Hepatocyte (in vitro differentiated cells): Measurements from ENCODE around the gene SLC47A2.

ENCODE experiments used
- EZH2 ChIP-seq: fragments of 200-600 bp; sonication (generic); IDR thresholded peaks from 2 replicates; pipeline ENCODE4 v1.6.1; 2016; ENCODE audit warnings: antibody characterized with exemption, mild to moderate bottlenecking, borderline replicate concordance
- EZH2phosphoT487 ChIP-seq: fragments of 200-600 bp; sonication (generic); IDR thresholded peaks from one replicate; pipeline ENCODE4 v1.6.1; 2018; ENCODE audit warnings: antibody characterized with exemption, mild to moderate bottlenecking, low read depth, moderate library complexity; ENCODE audit not compliant: unreplicated experiment, severe bottlenecking
- TF ChIP-seq, protein P1 (sequence below): fragments of 200-600 bp; sonication (generic); IDR thresholded peaks from 2 replicates; pipeline ENCODE4 v1.5.1; 2016; ENCODE audit warnings: antibody characterized with exemption, mild to moderate bottlenecking; ENCODE audit not compliant: poor library complexity

DNA sequence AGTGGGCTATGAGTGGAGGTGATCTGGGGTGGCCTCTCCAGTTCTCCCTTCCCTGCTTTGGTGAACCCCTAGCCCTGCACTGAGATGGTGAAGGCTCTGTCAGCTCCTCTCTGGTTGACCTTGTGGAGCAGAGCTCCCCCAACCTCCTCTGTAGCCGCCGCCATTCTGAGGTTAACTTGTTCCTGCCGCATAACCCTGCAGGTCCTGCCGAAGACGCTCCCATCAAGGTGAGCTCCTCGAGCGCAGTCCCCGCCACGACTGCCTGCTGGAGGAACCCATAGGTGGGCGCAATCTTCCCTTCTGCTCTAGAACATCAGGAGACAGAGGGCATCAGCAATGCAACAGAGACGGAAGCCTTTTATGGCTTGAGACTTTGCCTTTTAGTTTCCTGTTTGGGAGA, 15.2 kb upstream of the SLC47A2 start:
- TF ChIP-seq, protein P1, sequence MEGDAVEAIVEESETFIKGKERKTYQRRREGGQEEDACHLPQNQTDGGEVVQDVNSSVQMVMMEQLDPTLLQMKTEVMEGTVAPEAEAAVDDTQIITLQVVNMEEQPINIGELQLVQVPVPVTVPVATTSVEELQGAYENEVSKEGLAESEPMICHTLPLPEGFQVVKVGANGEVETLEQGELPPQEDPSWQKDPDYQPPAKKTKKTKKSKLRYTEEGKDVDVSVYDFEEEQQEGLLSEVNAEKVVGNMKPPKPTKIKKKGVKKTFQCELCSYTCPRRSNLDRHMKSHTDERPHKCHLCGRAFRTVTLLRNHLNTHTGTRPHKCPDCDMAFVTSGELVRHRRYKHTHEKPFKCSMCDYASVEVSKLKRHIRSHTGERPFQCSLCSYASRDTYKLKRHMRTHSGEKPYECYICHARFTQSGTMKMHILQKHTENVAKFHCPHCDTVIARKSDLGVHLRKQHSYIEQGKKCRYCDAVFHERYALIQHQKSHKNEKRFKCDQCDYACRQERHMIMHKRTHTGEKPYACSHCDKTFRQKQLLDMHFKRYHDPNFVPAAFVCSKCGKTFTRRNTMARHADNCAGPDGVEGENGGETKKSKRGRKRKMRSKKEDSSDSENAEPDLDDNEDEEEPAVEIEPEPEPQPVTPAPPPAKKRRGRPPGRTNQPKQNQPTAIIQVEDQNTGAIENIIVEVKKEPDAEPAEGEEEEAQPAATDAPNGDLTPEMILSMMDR, result no peak
- no peak for TF ChIP-seq EZH2phosphoT487
- TF ChIP-seq EZH2, result no peak
